ENCODE measurements around the gene GNAQ. TPM values are rescaled to one million over a fixed set of nuclear protein-coding genes. Genes with fewer than 3 reads are reported as not detected.

Gene GNAQ
- total RNA-seq, 2 donors from 2014 or later: 13.4 to 17.8 TPM

- Histone ChIP-seq H3K4me1 (peaks cover 0 to 44% of the 10 kb centered on the region in 2 donors), H3K27me3 (no peaks in the 10 kb centered on the region), H3K4me3 (no peak overlapping the region), H3K27ac (peak overlapping the region; percentile 26 to 37), H3K9me3 (no peaks in the 10 kb centered on the region), H3K36me3 (no peaks in the 10 kb centered on the region)
- peak in 1 of 2 donors; percentile 67 for TF ChIP-seq CTCF (IDR thresholded peaks at IDR 0.05)
- DNase-seq (ENCODE audit: low spot score): peak; percentile 78
These were observed 54.4 kb downstream of the GNAQ start for GRCh38 chr9:77977210-77977611.

GRCh38 chr9:77975806-77976205 lies 55.8 kb downstream of the GNAQ start:
- Histone ChIP-seq H3K36me3 (no peaks in the 10 kb centered on the region), H3K4me1 (peaks cover 0 to 31% of the 10 kb centered on the region in 2 donors), H3K27ac (no peak overlapping the region), H3K4me3 (no peak overlapping the region), H3K9me3 (no peaks in the 10 kb centered on the region), H3K27me3 (no peaks in the 10 kb centered on the region)
- no peak for TF ChIP-seq CTCF (IDR thresholded peaks at IDR 0.05)
- DNase-seq (ENCODE audit: low spot score): no peak

GRCh38 chr9:77975036-77975435 lies 56.6 kb downstream of the GNAQ start:
- H3K9me3 ChIP-seq: no peaks in the 10 kb centered on the region
- DNase-seq (ENCODE audit: low spot score): no peak
- H3K4me3 ChIP-seq: no peak overlapping the region
- no peaks in the 10 kb centered on the region for H3K27me3 ChIP-seq
- no peak for TF ChIP-seq CTCF (IDR thresholded peaks at IDR 0.05)
- H3K4me1 ChIP-seq: peaks cover 0 to 24% of the 10 kb centered on the region in 2 donors
- H3K36me3 ChIP-seq: no peaks in the 10 kb centered on the region
- H3K27ac ChIP-seq: no peak overlapping the region

GRCh38 chr9:77974434-77974833 lies 57.2 kb downstream of the GNAQ start:
- Histone ChIP-seq H3K4me3 (no peak overlapping the region), H3K9me3 (no peaks in the 10 kb centered on the region), H3K27me3 (no peaks in the 10 kb centered on the region), H3K4me1 (peaks cover 0 to 22% of the 10 kb centered on the region in 2 donors), H3K27ac (no peak overlapping the region), H3K36me3 (no peaks in the 10 kb centered on the region)
- TF ChIP-seq CTCF (IDR thresholded peaks at IDR 0.05): no peak
- DNase-seq (ENCODE audit: low spot score): no peak

- Histone ChIP-seq H3K4me3 (no peak overlapping the region), H3K9me3 (no peaks in the 10 kb centered on the region), H3K27ac (no peak overlapping the region), H3K36me3 (no peaks in the 10 kb centered on the region), H3K27me3 (no peaks in the 10 kb centered on the region), H3K4me1 (peaks cover 0 to 4% of the 10 kb centered on the region in 2 donors)
- no peak for DNase-seq (ENCODE audit: low spot score)
- no peak for TF ChIP-seq CTCF (IDR thresholded peaks at IDR 0.05)
These were observed 62.5 kb downstream of the GNAQ start for GRCh38 chr9:77969083-77969482.

GRCh38 chr9:77968506-77968905 lies 63.1 kb downstream of the GNAQ start:
- H3K36me3 ChIP-seq: no peaks in the 10 kb centered on the region
- H3K27me3 ChIP-seq: no peaks in the 10 kb centered on the region
- H3K27ac ChIP-seq: no peak overlapping the region
- peaks cover 0 to 4% of the 10 kb centered on the region in 2 donors for H3K4me1 ChIP-seq
- H3K9me3 ChIP-seq: no peaks in the 10 kb centered on the region
- H3K4me3 ChIP-seq: no peak overlapping the region
- TF ChIP-seq CTCF (IDR thresholded peaks at IDR 0.05): no peak
- DNase-seq (ENCODE audit: low spot score): no peak
